OCI-LY7 (cell line): ENCODE measurements around the gene HSBP1L1. TPM values are rescaled to one million over a fixed set of nuclear protein-coding genes. Genes with fewer than 3 reads are reported as not detected.

Source experiments
- BruUV-seq: library from RNA; stranded (reverse); fragments of 400-500 nt; replicated peaks from 2 replicates; lab custom pipeline; 2021; lab: Mats Ljungman, UMichigan
- CTCF ChIA-PET: fragments of 300-600 bp; sonication (Branson Sonifier 250); formaldehyde crosslinking; loops from one replicate; lab custom pipeline; 2022; ENCODE audit warnings: antibody characterized with exemption; ENCODE audit not compliant: unreplicated experiment; lab: Charles Lee
- POLR2A ChIA-PET: fragments of 300-600 bp; sonication (Branson Sonifier 250); formaldehyde crosslinking; loops from one replicate; lab custom pipeline; 2022; ENCODE audit warnings: antibody characterized with exemption; lab: Charles Lee
- DNase-seq: peaks from one replicate; pipeline ENCODE4 v3.0.0-alpha.2; 2015; ENCODE audit warnings: low spot score
- H2AFZ ChIP-seq: fragments of 200-600 bp; sonication (generic), shearing (Covaris generic); 2 replicates; pipeline ENCODE4 v1.6.1; 2014; ENCODE audit warnings: mild to moderate bottlenecking, antibody characterized with exemption, low read length, moderate library complexity
- H3K27ac ChIP-seq: fragments of 200-600 bp; sonication (generic); 2 replicates; pipeline ENCODE4 v1.5.1; 2014; ENCODE audit warnings: mixed run types, low read depth, mild to moderate bottlenecking, moderate library complexity, low read length, inconsistent platforms; ENCODE audit not compliant: poor library complexity, severe bottlenecking
- H3K36me3 ChIP-seq: fragments of 200-600 bp; sonication (generic); 2 replicates; pipeline ENCODE4 v1.6.1; 2014; ENCODE audit warnings: mild to moderate bottlenecking, antibody characterized with exemption, low read length, moderate library complexity, mixed read lengths; ENCODE audit not compliant: insufficient read depth
- H3K4me1 ChIP-seq: fragments of 200-600 bp; sonication (generic); 2 replicates; pipeline ENCODE4 v1.5.1; 2014; ENCODE audit warnings: mild to moderate bottlenecking, low read length; ENCODE audit not compliant: insufficient read depth, poor library complexity, severe bottlenecking
- H3K4me2 ChIP-seq: fragments of 200-600 bp; sonication (generic); 2 replicates; pipeline ENCODE4 v1.6.1; 2014; ENCODE audit warnings: mild to moderate bottlenecking, low read length
- H3K4me3 ChIP-seq: fragments of 200-600 bp; sonication (generic); 2 replicates; pipeline ENCODE4 v1.5.1; 2014; ENCODE audit warnings: mild to moderate bottlenecking, low read depth, low read length; ENCODE audit not compliant: poor library complexity, severe bottlenecking
- H3K79me2 ChIP-seq: fragments of 200-600 bp; sonication (generic); 2 replicates; pipeline ENCODE4 v1.6.1; 2016; ENCODE audit warnings: low read depth, mild to moderate bottlenecking, low read length, moderate library complexity, mixed read lengths; ENCODE audit not compliant: insufficient read depth
- H3K9me2 ChIP-seq: fragments of 200-600 bp; sonication (generic); 2 replicates; pipeline ENCODE4 v1.6.1; 2016; ENCODE audit warnings: mild to moderate bottlenecking, low read length, mixed read lengths; ENCODE audit not compliant: insufficient read depth
- H3K9me3 ChIP-seq: fragments of 200-600 bp; sonication (generic); 2 replicates; pipeline ENCODE4 v1.6.1; 2014; ENCODE audit warnings: mild to moderate bottlenecking, mixed run types, low read length, mixed read lengths
- H4K20me1 ChIP-seq: fragments of 200-600 bp; sonication (generic); 2 replicates; pipeline ENCODE4 v1.6.1; 2014; ENCODE audit warnings: mild to moderate bottlenecking, antibody characterized with exemption, low read length, moderate library complexity, mixed read lengths; ENCODE audit not compliant: insufficient read depth
- CTCF ChIP-seq: fragments of 200-600 bp; sonication (generic); conservative IDR thresholded peaks from 2 replicates; pipeline ENCODE4 v1.5.1; 2014; ENCODE audit warnings: mild to moderate bottlenecking, antibody characterized with exemption, low read length, moderate library complexity, mixed read lengths
- EZH2phosphoT487 ChIP-seq: fragments of 200-600 bp; sonication (generic); IDR thresholded peaks from 2 replicates; pipeline ENCODE4 v1.6.1; 2018; ENCODE audit warnings: low read depth, borderline replicate concordance, mild to moderate bottlenecking, mixed run types, antibody characterized with exemption, low read length, moderate library complexity, mixed read lengths
- intact Hi-C: fragments of 100-400 bp; cut with micrococcal nuclease; formaldehyde crosslinking; loops from one replicate; pipeline ENCODE4 v1.10.0; 2022; ENCODE audit not compliant: unreplicated experiment
- total RNA-seq, 2 experiments: library from RNA; depleted of rRNA in 1 of 2; stranded (reverse); fragments of >200 nt in 1 of 2; shearing (Covaris generic) in 1 of 2; gene quantifications; 2 replicates each; pipeline ENCODE4 v1.2.3, GENCODE V29; 2014 to 2022

HSBP1L1 gene
- total RNA-seq, 2 experiments from 2014 or later = not detected

- H3K27ac ChIP-seq = no peak overlapping the region
- intact Hi-C loops = no loop called here
- no peak overlapping the region for H3K4me2 ChIP-seq
- H3K9me3 ChIP-seq = no peaks in the 10 kb centered on the region
- TF ChIP-seq CTCF (no peak), EZH2phosphoT487 (no peak)
- H3K36me3 ChIP-seq = no peaks in the 10 kb centered on the region
- no TSS peak for BruUV-seq
- no peaks in the 10 kb centered on the region for H4K20me1 ChIP-seq
- DNase-seq = no peak
- H3K9me2 ChIP-seq = no peaks in the 10 kb centered on the region
- H3K79me2 ChIP-seq = no peaks in the 10 kb centered on the region
- H3K4me1 ChIP-seq = peaks cover 30% of the 10 kb centered on the region
- ChIA-PET CTCF (no interaction called here), POLR2A (no interaction called here)
- H3K4me3 ChIP-seq = no peak overlapping the region
- no peak overlapping the region for H2AFZ ChIP-seq
These were observed 2.7 kb upstream of the HSBP1L1 start for GRCh38 chr18:79961527-79962291.

GRCh38 chr18:79962311-79962710, 2.1 kb upstream of the HSBP1L1 start:
- no peaks in the 10 kb centered on the region for H3K36me3 ChIP-seq
- H3K9me2 ChIP-seq = no peaks in the 10 kb centered on the region
- CTCF ChIA-PET = no interaction called here
- POLR2A ChIA-PET = no interaction called here
- BruUV-seq = no TSS peak
- no peak overlapping the region for H2AFZ ChIP-seq
- intact Hi-C loops = no loop called here
- H3K4me2 ChIP-seq = no peak overlapping the region
- peaks cover 30% of the 10 kb centered on the region for H3K4me1 ChIP-seq
- H3K9me3 ChIP-seq = no peaks in the 10 kb centered on the region
- no peaks in the 10 kb centered on the region for H4K20me1 ChIP-seq
- no peak for TF ChIP-seq EZH2phosphoT487
- TF ChIP-seq CTCF = no peak
- H3K4me3 ChIP-seq = no peak overlapping the region
- H3K27ac ChIP-seq = no peak overlapping the region
- H3K79me2 ChIP-seq = no peaks in the 10 kb centered on the region
- no peak for DNase-seq

- CTCF ChIA-PET = no interaction called here
- Histone ChIP-seq H3K4me1 (peaks cover 30% of the 10 kb centered on the region), H3K79me2 (no peaks in the 10 kb centered on the region), H3K9me3 (no peaks in the 10 kb centered on the region), H3K27ac (no peak overlapping the region), H2AFZ (no peak overlapping the region), H3K9me2 (no peaks in the 10 kb centered on the region), H3K4me3 (no peak overlapping the region), H3K4me2 (peak overlapping the region; percentile 20; the same call in 1 of the 2 replicates), H4K20me1 (no peaks in the 10 kb centered on the region), H3K36me3 (no peaks in the 10 kb centered on the region)
- TF ChIP-seq CTCF = peak; percentile 41; the same call in 1 of the 2 replicates
- no peak for TF ChIP-seq EZH2phosphoT487
- intact Hi-C loops = no loop called here
- BruUV-seq = no TSS peak
- no peak for DNase-seq
- POLR2A ChIA-PET = no interaction called here
These were observed 1.4 kb upstream of the HSBP1L1 start for GRCh38 chr18:79962835-79963657.
